GM18870 (cell line): ENCODE data around the gene SAFB2.

Source experiments
- ATAC-seq: cut with Tn5 transposase; IDR thresholded peaks from one replicate; pipeline ENCODE4 v1.9.1; 2021; ENCODE audit warnings: moderate library complexity; ENCODE audit not compliant: unreplicated experiment

Gene SAFB2

DNA sequence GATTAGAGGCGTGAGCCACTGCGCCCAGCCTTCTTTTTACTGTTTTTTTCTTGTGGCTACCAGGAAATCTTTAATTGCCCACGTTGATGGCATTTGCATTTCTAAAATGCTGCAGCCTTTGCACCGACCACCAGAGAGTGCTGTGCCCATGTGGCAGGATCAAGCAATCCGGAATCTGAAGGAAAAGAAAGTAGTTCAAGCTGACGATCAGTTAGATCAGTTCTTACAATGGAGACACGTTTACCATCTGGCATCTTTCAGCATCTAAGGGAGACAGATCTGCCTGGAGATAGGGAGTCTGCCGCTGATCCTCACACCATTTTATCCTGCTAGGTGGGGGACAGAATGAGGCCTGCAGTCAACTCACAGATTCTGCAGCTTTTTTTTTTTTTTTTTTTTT is 74.7 kb downstream of the SAFB2 start:
- ATAC-seq: no peak

DNA sequence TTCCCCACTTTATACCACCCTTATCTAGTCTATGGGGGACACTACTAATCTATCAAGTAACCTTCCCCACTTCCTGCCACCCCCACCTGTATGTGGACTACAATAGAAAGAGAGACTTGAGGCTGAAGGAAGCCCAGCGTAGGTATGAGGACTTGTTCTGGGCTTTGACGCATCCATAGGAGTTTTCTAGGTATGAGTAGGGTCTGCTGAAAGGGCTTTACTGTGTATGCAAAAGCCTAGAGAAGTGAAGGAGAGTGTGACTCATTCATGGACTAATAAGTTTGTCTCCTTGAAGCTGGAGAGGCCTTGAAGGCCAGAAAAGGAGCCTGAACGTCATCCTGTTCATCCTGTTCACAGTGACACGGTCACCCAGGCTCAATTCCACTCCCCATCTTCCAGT is 76.6 kb downstream of the SAFB2 start:
- no peak for ATAC-seq

DNA sequence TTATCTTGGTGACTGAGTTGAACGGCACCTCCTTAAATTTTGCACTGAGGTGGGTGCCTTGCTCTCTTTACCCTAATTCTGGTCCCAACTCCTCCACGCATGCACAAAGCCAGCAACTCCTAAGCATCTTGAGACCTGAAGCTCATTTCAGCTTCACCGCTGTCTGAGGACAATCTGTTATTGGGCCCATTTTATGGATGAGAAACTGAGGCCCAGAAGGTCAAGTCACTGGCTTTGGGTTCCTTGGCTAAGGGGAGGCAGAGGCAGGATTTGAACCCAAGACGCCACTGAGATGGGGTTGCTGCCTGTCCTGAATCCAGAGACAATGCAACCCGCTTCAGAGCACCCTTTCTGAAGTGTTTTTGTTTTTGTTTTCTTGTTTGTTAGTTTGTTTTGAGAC is 77.5 kb downstream of the SAFB2 start:
- no peak for ATAC-seq

DNA sequence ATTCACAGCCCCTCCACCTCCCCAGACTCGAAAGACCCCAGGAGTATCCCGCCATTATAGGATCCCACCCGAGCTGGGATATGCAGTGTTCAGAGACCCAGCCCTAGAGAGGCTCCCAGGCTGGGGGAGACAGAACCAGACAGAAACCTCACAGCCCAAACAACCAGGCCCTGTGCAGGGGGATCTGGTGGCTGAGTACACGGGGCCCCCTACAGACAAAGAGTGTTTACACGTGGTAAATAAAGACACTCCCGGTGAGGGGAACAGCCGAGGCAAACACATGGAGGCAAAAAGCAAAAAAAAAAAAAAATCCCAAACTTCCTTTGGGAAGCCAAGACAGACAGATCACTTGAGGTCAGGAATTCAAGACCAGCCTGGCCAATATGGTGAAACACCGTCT is 79.9 kb downstream of the SAFB2 start:
- no peak for ATAC-seq

DNA sequence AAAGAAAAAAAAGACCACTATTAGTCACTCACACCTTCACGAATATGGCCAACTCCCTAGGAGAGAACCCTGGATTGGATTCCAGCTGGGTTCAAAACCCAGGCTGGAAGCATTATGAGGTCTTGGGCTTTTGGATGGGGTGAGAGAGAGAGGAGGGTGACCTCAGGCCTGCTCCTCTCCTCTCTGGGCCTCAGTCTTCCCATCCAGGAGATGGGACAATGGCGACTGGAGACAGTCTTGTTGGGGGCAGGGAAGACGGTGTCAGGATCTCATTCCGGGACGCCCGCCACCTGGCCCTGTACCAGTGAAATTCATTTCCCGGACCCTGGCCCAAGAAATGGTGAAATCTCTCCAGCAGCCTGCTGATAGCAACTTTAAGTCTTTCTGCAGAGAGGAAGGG is 81.1 kb downstream of the SAFB2 start:
- no peak for ATAC-seq

DNA sequence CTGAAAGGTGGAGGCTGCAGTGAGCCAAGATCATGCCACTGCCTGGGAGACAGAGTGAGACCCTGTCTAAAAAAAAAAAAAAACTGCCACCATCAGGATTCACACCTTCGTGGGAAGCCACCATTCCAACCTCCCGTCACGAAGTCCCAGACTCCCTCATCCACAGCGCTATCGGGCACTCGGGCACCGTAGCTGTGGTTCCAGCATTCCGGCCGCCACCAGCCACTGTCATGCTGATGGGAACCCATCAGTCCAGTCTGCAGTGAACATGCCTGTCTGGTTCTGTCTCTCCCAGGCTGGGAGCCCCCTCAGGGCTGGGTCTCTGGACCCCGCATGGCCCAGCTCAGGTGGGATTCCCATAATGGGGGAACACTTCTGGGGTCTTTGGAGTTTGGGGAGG is 82.4 kb downstream of the SAFB2 start:
- no peak for ATAC-seq

DNA sequence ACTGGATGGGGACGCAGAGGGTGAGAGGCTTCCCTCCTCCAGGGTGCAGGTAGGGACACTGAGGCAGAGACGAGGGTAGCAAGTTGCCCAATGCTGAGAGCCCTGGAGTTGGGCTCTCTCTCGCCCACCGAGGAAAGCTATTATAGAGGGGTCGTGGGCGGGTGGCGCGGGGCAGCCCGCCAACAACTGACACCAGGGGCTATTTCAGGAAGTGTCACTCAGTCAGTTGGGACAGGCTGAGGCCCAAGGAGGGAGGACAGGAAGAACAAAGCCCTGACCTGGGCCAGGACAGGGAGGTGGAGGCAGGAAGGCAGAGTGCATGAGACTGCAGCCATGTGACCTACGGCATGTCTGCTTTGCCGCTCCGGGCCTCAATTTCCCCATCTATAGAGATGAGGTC is 84.7 kb downstream of the SAFB2 start:
- ATAC-seq: no peak
